Measurements from ENCODE around the gene ARL4A.

GRCh38 chr7:12706900-12707536 is 19.6 kb downstream of the ARL4A start:
- TF ChIP-seq CTCF (conservative IDR thresholded peaks at IDR 0.05; ENCODE audit: low read depth, low read length) (no peak), EZH2 (IDR thresholded peaks at IDR 0.05; ENCODE audit: borderline replicate concordance, low read depth, low read length, poor library complexity, severe bottlenecking) (no peak)
